Stomach (tissue), 9 donors: Measurements from ENCODE around the gene ASTN2. TPM values are rescaled to one million over a fixed set of nuclear protein-coding genes. Genes with fewer than 3 reads are reported as not detected.

Source experiments
- DNase-seq, 2 donors: peaks; one replicate each; pipeline versions ENCODE4 v3.0.0 to v3.0.0-alpha.2; 2013 to 2019
- H3K27ac ChIP-seq, 5 donors: fragments of 200-600 bp in 4 of 5; sonication (generic) in 4 of 5; one replicate each; pipeline ENCODE4 v1.5.1; 2013 to 2019; ENCODE audit warnings: mild to moderate bottlenecking in 1 of 5, moderate library complexity in 1 of 5
- H3K27me3 ChIP-seq, 3 donors: fragments of 200-600 bp; sonication (generic); one replicate each; pipeline ENCODE4 v1.5.1; 2017 to 2019; ENCODE audit warnings: mixed run types in 1 of 3
- H3K36me3 ChIP-seq, 4 donors: fragments of 200-600 bp; sonication (generic); 1 replicate in 3 of 4; 2 replicates in 1 of 4; pipeline ENCODE4 v1.5.1; 2016 to 2019
- H3K4me1 ChIP-seq, 4 donors: fragments of 200-600 bp; sonication (generic); one replicate each; pipeline ENCODE4 v1.5.1; 2016 to 2019
- H3K4me3 ChIP-seq, 4 donors: fragments of 200-600 bp; sonication (generic) in 3 of 4; one replicate each; pipeline ENCODE4 v1.5.1; 2016 to 2019; ENCODE audit warnings: mild to moderate bottlenecking in 1 of 4
- H3K9me3 ChIP-seq, 4 donors: fragments of 200-600 bp; sonication (generic); one replicate each; pipeline ENCODE4 v1.5.1; 2016 to 2019
- CTCF ChIP-seq, 7 experiments: fragments of 450-650 bp in 4 of 7; fragments of 200-600 bp in 3 of 7; sonication (generic) in 3 of 7; IDR thresholded peaks; one replicate each; pipeline ENCODE4 v1.5.1; 2016 to 2019; ENCODE audit warnings: antibody characterized with exemption in 7 of 7, control low read depth in 2 of 7, mild to moderate bottlenecking in 1 of 7
- EP300 ChIP-seq: sonication (generic); formaldehyde crosslinking; IDR thresholded peaks from one replicate; pipeline ENCODE4 v1.6.1; 2017; ENCODE audit warnings: antibody characterized with exemption
- POLR2A ChIP-seq, 4 donors: fragments of 450-650 bp; IDR thresholded peaks; one replicate each; pipeline ENCODE4 v1.6.1; 2016; ENCODE audit warnings: antibody characterized with exemption in 4 of 4, control low read depth in 2 of 4, mild to moderate bottlenecking in 1 of 4, moderate library complexity in 1 of 4
- POLR2AphosphoS5 ChIP-seq, 3 donors: sonication (generic); formaldehyde crosslinking; IDR thresholded peaks; one replicate each; pipeline ENCODE4 v1.6.1; 2016; ENCODE audit warnings: antibody characterized with exemption in 3 of 3
- WGBS, 5 donors: extraction: QIAGEN DNeasy Blood & Tissue Kit in 3 of 5; methylation state at CpG; one replicate each; pipeline versions ENCODE4 v1.1.5 to v1.1.7; 2013 to 2018; 5-methylcytosine and 5-hydroxymethylcytosine counted together
- intact Hi-C: fragments of 100-400 bp; cut with DNase I; formaldehyde crosslinking; loops from one replicate; pipeline ENCODE4 v1.15.1; 2023; ENCODE audit warnings: low total_unique reads
- polyA plus RNA-seq, 3 donors: library from polyadenylated mRNA; stranded (reverse); fragments of 200-250 nt; gene quantifications; one replicate each; pipeline ENCODE4 v1.2.3, GENCODE V29; 2013
- total RNA-seq, 5 donors: library from RNA; depleted of rRNA; stranded (reverse); fragments of >200 nt; gene quantifications; one replicate each; pipeline versions ENCODE4 v1.1.0 to v1.2.3, GENCODE V29; 2014 to 2016
- donor health status: healthy with polysubstance abuse.
- donor health status: Bipolar disorder and iron deficiency.
- donor health status: healthy.

The ASTN2 gene
- total and polyA plus RNA-seq, 8 donors = 2.1 to 22.3 (median 4.2) TPM; not detected in 1

GRCh38 chr9:117191504-117192261 lies 223.2 kb downstream of the ASTN2 start:
- intact Hi-C loops = no loop called here
- Histone ChIP-seq H3K4me3 (no peak overlapping the region), H3K27me3 (no peaks in the 10 kb centered on the region), H3K4me1 (no peaks in the 10 kb centered on the region), H3K27ac (no peak overlapping the region), H3K9me3 (no peaks in the 10 kb centered on the region), H3K36me3 (no peaks in the 10 kb centered on the region)
- TF ChIP-seq POLR2A (IDR thresholded peaks at IDR 0.05) = no peak
- no peak for TF ChIP-seq EP300
- DNase-seq = no peak
- 15 to 24% (median 18%) methylated on average over 5 of the region's 5 CpGs for WGBS, 5 donors

- 72 to 86% (median 79%) methylated on average over 3 of the region's 3 CpGs for WGBS, 5 donors
Measured at GRCh38 chr9:117189121-117189520, 225.7 kb downstream of the ASTN2 start.

GRCh38 chr9:117188394-117188793 lies 226.5 kb downstream of the ASTN2 start:
- no peak for TF ChIP-seq EP300
- no peak for TF ChIP-seq POLR2A (IDR thresholded peaks at IDR 0.05)
- TF ChIP-seq POLR2AphosphoS5 (IDR thresholded peaks at IDR 0.05) = no peak
- TF ChIP-seq CTCF (IDR thresholded peaks at IDR 0.05) = no peak
- Histone ChIP-seq H3K4me1 (no peaks in the 10 kb centered on the region), H3K27me3 (no peaks in the 10 kb centered on the region), H3K27ac (no peak overlapping the region), H3K4me3 (no peak overlapping the region), H3K36me3 (no peaks in the 10 kb centered on the region), H3K9me3 (no peaks in the 10 kb centered on the region)
- intact Hi-C loops = no loop called here
- no peak for DNase-seq
- WGBS, 5 donors = 65 to 75% (median 71%) methylated on average over 3 of the region's 3 CpGs

More at GRCh38 chr9:117189121-117189520, 225.7 kb downstream of the ASTN2 start:
- no peaks in the 10 kb centered on the region for H3K4me1 ChIP-seq
- no peak overlapping the region for H3K4me3 ChIP-seq
- H3K9me3 ChIP-seq = no peaks in the 10 kb centered on the region
- no peak for DNase-seq
- H3K27ac ChIP-seq = no peak overlapping the region
- H3K36me3 ChIP-seq = no peaks in the 10 kb centered on the region
- H3K27me3 ChIP-seq = no peaks in the 10 kb centered on the region
- intact Hi-C loops = no loop called here
- TF ChIP-seq POLR2AphosphoS5 (IDR thresholded peaks at IDR 0.05) (no peak), CTCF (IDR thresholded peaks at IDR 0.05) (no peak), POLR2A (IDR thresholded peaks at IDR 0.05) (no peak)

GRCh38 chr9:117187498-117187897 lies 227.4 kb downstream of the ASTN2 start:
- intact Hi-C loops = no loop called here
- no peaks in the 10 kb centered on the region for H3K36me3 ChIP-seq

More at GRCh38 chr9:117187498-117187897, 227.4 kb downstream of the ASTN2 start:
- H3K4me3 ChIP-seq = no peak overlapping the region
- DNase-seq = no peak
- H3K27me3 ChIP-seq = no peaks in the 10 kb centered on the region
- no peak for TF ChIP-seq POLR2A (IDR thresholded peaks at IDR 0.05)
- TF ChIP-seq EP300 = no peak
- no peak for TF ChIP-seq POLR2AphosphoS5 (IDR thresholded peaks at IDR 0.05)
- TF ChIP-seq CTCF (IDR thresholded peaks at IDR 0.05) = no peak
- H3K27ac ChIP-seq = no peak overlapping the region
- H3K9me3 ChIP-seq = no peaks in the 10 kb centered on the region
- H3K4me1 ChIP-seq = no peaks in the 10 kb centered on the region
- 47 to 76% (median 65%) methylated on average over 2 of the region's 2 CpGs for WGBS, 5 donors
